Measurements from ENCODE around the gene ADCY10.

The ADCY10 gene

DNA sequence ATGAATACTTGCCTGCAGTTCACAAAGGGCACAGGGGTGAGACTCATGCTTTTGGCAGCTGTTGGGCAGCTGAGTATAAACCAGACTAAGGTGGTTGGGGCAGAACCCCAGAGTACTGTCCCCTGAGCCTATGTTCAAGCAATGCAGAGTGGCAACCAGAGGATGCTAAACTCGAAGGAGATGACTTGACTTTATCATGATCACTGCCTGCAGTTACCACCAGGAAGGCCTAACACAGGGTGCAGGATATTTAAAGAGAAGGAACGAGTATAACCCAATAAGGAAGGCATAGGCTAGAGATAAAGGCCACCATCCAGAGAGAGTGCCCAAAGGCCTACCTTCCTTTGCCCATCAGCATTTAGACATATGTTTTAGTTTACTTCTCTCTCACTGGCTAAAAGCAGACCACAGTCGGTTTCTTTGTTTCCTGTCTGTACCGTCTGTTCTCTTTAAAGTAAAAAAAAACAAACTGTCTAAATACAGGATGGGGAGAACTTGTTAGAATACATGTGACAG lies 108.8 kb downstream of the ADCY10 start:
- H3K4me3 ChIP-seq, result no peak overlapping the region
- TF ChIP-seq, protein P1, sequence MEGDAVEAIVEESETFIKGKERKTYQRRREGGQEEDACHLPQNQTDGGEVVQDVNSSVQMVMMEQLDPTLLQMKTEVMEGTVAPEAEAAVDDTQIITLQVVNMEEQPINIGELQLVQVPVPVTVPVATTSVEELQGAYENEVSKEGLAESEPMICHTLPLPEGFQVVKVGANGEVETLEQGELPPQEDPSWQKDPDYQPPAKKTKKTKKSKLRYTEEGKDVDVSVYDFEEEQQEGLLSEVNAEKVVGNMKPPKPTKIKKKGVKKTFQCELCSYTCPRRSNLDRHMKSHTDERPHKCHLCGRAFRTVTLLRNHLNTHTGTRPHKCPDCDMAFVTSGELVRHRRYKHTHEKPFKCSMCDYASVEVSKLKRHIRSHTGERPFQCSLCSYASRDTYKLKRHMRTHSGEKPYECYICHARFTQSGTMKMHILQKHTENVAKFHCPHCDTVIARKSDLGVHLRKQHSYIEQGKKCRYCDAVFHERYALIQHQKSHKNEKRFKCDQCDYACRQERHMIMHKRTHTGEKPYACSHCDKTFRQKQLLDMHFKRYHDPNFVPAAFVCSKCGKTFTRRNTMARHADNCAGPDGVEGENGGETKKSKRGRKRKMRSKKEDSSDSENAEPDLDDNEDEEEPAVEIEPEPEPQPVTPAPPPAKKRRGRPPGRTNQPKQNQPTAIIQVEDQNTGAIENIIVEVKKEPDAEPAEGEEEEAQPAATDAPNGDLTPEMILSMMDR (IDR thresholded peaks at IDR 0.05), result no peak
- no peak overlapping the region for H3K27ac ChIP-seq
- no peak for DNase-seq (ENCODE audit: low spot score)

DNA sequence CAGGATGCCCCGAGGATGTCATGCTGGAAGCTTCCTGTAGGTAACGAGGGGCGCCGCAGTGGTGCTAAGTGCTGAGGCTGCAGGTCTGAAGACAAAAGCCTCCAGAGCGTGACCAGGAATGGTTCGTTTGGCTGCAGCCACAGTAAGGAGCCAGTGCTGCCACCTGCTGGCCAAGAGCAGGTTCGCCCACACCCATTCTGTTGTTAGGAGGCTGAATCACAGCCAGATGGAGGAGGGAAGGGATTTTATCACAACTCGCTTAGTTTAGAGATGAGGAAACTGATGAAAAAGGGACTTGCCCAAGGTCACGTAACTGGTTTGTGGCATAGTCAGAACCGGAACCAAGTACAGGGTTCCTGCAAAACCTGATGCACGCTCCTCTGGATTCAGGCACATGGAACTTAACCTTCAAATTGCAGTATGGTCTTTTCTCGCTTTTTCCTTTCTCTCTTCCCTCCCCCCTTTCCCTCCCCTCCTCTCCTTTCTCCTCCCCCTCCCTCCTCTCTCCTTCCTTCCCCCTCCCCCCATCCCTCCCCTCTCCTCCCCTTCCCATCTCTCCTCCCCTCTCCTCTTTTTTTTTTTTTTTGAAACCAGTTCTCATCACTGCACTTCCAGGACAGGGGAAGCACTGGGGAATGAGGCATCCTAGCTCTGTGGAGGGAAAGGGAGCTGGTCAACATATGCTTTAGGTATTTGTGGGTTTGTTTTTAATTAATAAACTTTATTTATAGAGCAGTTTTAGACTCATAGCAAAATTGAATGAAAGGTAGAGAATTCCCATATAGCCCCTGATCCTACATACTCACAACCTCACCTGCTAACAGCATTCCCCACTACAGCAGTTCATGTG lies 110.4 kb downstream of the ADCY10 start:
- Histone ChIP-seq H3K4me3 (no peak overlapping the region), H3K27ac (no peak overlapping the region)
- TF ChIP-seq, protein P1 (IDR thresholded peaks at IDR 0.05), result peak; percentile 68
- peak; percentile 90 for DNase-seq (ENCODE audit: low spot score)

DNA sequence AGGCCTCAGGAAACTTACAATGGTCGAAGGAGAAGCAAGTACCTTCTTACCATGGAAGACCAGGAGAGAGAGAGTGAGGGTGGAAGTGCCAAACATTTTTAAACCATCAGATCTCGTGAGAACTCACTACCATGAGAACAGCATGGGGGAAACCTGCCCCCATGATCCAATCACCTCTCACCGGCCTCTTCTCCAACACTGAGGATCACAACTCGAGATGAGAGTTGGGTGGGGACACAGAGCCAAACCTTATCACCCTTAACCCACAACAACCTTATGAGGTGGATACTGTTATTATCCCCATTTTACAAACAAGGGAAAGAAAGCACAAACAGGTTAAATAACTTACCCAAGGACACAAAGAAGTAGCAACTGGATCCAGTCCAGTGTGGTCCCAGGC lies 111.7 kb downstream of the ADCY10 start:
- Histone ChIP-seq H3K27ac (no peak overlapping the region), H3K4me3 (no peak overlapping the region)
- TF ChIP-seq, protein P1 (IDR thresholded peaks at IDR 0.05), result no peak
- DNase-seq (ENCODE audit: low spot score), result no peak

DNA sequence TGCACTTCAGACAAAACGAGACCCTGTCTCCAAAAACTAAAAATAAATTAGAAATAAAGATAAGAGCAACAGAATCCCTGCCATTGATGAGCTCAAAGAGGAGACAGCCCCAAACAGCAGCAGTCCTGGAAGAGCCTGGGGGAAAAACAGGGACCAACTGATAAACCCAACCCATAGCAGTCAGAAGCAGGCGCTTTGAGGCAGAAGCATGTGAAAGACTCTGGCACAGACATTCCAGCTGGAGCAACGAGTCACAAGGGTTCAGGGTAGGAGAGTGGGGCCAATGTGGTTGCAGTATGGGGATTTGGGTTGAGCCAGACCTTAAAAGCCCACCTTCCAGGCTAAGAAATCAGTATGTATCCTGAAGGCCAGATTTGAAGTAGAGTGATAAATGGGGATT lies 113.7 kb downstream of the ADCY10 start:
- Histone ChIP-seq H3K4me3 (no peak overlapping the region), H3K27ac (no peak overlapping the region)
- DNase-seq (ENCODE audit: low spot score), result no peak
- TF ChIP-seq, protein P1 (IDR thresholded peaks at IDR 0.05), result no peak

DNA sequence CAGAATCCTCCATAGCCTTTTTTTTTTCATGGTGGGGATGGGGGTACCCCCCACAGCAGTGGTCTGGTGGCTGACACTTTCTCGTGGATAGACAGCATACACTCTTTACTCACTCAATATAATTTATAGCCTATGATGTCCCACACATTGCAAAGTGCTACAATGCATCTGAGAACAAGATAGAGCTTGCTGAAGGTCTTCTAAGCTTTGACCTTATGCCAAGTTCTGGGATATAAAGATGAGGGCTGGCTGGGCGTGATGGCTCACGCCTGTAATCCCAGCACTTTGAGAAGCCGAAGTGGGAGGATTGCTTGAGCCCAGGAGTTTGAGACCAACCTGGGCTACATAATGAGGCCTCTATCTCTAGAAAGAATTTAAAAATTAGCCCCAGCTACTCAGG lies 114.2 kb downstream of the ADCY10 start:
- TF ChIP-seq, protein P1 (IDR thresholded peaks at IDR 0.05), result no peak
- Histone ChIP-seq H3K27ac (no peak overlapping the region), H3K4me3 (no peak overlapping the region)
- no peak for DNase-seq (ENCODE audit: low spot score)

DNA sequence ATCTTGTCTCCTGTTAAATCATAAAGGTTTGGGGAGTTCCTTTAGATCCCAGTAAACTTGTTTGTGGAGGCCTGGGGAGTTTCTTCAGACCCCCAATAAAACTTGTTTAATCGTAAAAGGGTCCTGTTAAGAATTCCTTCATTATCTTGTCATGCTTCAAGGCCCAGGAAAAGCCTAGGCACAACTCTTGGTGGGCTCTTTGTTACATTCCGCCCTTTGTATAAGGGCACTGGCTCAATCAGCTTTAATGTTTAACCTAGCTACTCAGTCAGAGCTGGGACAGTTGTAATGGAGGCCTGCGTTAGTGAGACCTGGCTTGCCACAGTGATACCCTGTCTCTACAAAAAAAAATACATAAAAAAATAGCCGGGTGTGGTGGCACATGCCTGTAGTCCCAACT lies 115.0 kb downstream of the ADCY10 start:
- TF ChIP-seq, protein P1 (IDR thresholded peaks at IDR 0.05), result no peak
- no peak overlapping the region for H3K27ac ChIP-seq
- H3K4me3 ChIP-seq, result no peak overlapping the region
- no peak for DNase-seq (ENCODE audit: low spot score)

DNA sequence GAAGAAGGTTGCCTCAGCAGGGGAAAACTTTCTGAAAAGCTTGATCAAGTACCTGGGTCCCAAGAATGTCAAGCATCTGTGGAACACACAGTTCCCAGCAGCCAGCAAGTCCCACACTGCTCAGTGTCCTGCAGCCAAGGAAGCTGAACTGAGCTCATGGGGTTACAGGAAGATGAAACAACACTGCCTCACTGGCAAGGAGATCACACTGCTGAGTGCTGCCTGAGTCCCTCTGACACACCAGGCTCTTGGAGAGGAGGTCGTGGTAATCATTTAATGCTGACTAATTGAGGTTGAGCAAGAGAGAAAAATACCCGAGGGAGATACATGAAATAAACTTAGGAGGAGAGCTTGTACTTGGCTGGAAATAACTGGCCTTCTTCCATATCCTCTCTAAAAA lies 116.9 kb downstream of the ADCY10 start:
- peak; percentile 92 for DNase-seq (ENCODE audit: low spot score)
- H3K4me3 ChIP-seq, result peak overlapping the region; percentile 38
- TF ChIP-seq, protein P1 (IDR thresholded peaks at IDR 0.05), result no peak
- peak overlapping the region; percentile 52 to 84 for H3K27ac ChIP-seq

Data from coronary artery (tissue), 2 donors.